H1 (cell line): Measurements from ENCODE around the gene CEL. TPM values are rescaled to one million over a fixed set of nuclear protein-coding genes. Genes with fewer than 3 reads are reported as not detected.

ENCODE experiments used
- CTCF ChIA-PET: fragments of 300-600 bp; sonication (Branson Sonifier 250); formaldehyde crosslinking; loops from one replicate; lab custom pipeline; 2021; ENCODE audit not compliant: partially characterized antibody; lab: Charles Lee
- POLR2A ChIA-PET: fragments of 300-600 bp; sonication (Branson Sonifier 250); formaldehyde crosslinking; loops from one replicate; lab custom pipeline; 2021; ENCODE audit warnings: inconsistent platforms; ENCODE audit not compliant: partially characterized antibody; lab: Charles Lee
- DNase-seq, 2 experiments: peaks; one replicate each; pipeline versions ENCODE4 v3.0.0 to v3.0.0-alpha.2; 2010 to 2022; ENCODE audit warnings: low spot score in 2 of 2, low read depth in 1 of 2, mixed read lengths in 1 of 2
- FAIRE-seq: peaks from 2 replicates; lab custom pipeline; 2011; peaks lifted over from hg19 to GRCh38; lab: Jason Lieb, UNC
- H2AFZ ChIP-seq: 2 replicates; pipeline ENCODE4 v1.8.1; 2012; ENCODE audit warnings: low read length, inconsistent platforms
- H2AK5ac ChIP-seq: 2 replicates; pipeline ENCODE4 v1.6.1; 2013; ENCODE audit warnings: low read depth, low read length
- H2BK120ac ChIP-seq: replicated peaks from 2 replicates; pipeline ENCODE3; 2013; ENCODE audit warnings: low read depth, low read length, inconsistent platforms
- H2BK12ac ChIP-seq: 2 replicates; pipeline ENCODE4 v1.6.1; 2013; ENCODE audit warnings: low read depth, low read length
- H2BK15ac ChIP-seq: 2 replicates; pipeline ENCODE4 v1.6.1; 2013; ENCODE audit warnings: low read length
- H2BK20ac ChIP-seq: 2 replicates; pipeline ENCODE4 v1.6.1; 2013; ENCODE audit warnings: low read length
- H2BK5ac ChIP-seq: 2 replicates; pipeline ENCODE4 v1.6.1; 2013; ENCODE audit warnings: low read depth, low read length
- H3K14ac ChIP-seq: 2 replicates; pipeline ENCODE4 v1.6.1; 2013; ENCODE audit warnings: inconsistent platforms; ENCODE audit not compliant: insufficient read length
- H3K18ac ChIP-seq: 2 replicates; pipeline ENCODE4 v1.6.1; 2013; ENCODE audit warnings: low read length; ENCODE audit errors: extremely low read depth
- H3K23ac ChIP-seq: 2 replicates; pipeline ENCODE4 v1.6.1; 2013; ENCODE audit warnings: inconsistent platforms; ENCODE audit not compliant: insufficient read length
- H3K23me2 ChIP-seq: 2 replicates; pipeline ENCODE4 v1.6.1; 2013; ENCODE audit warnings: low read depth, low read length
- H3K27ac ChIP-seq: 2 replicates; pipeline ENCODE4 v1.6.1; 2011; ENCODE audit warnings: low read depth, low read length, inconsistent platforms
- H3K27me3 ChIP-seq, 4 experiments: replicated peaks in 1 of 4; 1 replicate in 1 of 4; 2 replicates in 3 of 4; pipeline versions ENCODE4 v1.6.1 to v1.8.1; 2011 to 2013; ENCODE audit warnings: low read length in 3 of 4, mild to moderate bottlenecking in 3 of 4, inconsistent platforms in 2 of 4, mixed read lengths in 2 of 4, moderate library complexity in 1 of 4; ENCODE audit not compliant: control insufficient read depth in 3 of 4, insufficient read depth in 3 of 4; ENCODE audit errors: extremely low read depth in 1 of 4
- H3K36me3 ChIP-seq, 4 experiments: 2 replicates each; pipeline versions ENCODE4 v1.6.1 to v1.8.1; 2011 to 2013; ENCODE audit warnings: mild to moderate bottlenecking in 4 of 4, low read length in 3 of 4, moderate library complexity in 2 of 4, control low read depth in 1 of 4, inconsistent platforms in 1 of 4; ENCODE audit not compliant: insufficient read depth in 4 of 4, control insufficient read depth in 2 of 4
- H3K4ac ChIP-seq: replicated peaks from 2 replicates; pipeline ENCODE3; 2013; ENCODE audit warnings: low read length, low read depth, mixed read lengths, inconsistent platforms; ENCODE audit not compliant: insufficient read length
- H3K4me1 ChIP-seq, 4 experiments: replicated peaks in 1 of 4; 1 replicate in 1 of 4; 2 replicates in 3 of 4; pipeline versions ENCODE4 v1.6.1 to v1.8.1; 2011 to 2013; ENCODE audit warnings: low read length in 3 of 4, inconsistent platforms in 2 of 4, mixed read lengths in 1 of 4; ENCODE audit not compliant: insufficient read depth in 4 of 4, control insufficient read depth in 3 of 4
- H3K4me2 ChIP-seq, 2 experiments: 2 replicates each; pipeline versions ENCODE4 v1.6.1 to v1.8.1; 2011 to 2013; ENCODE audit warnings: low read depth in 2 of 2, low read length in 2 of 2, control low read depth in 1 of 2, inconsistent platforms in 1 of 2, mild to moderate bottlenecking in 1 of 2; ENCODE audit not compliant: insufficient read depth in 1 of 2
- H3K4me3 ChIP-seq, 4 experiments: fragments of 200-600, 300-600 bp in 1 of 4; sonication (generic), shearing (Covaris generic), sonication (Bioruptor Twin) in 1 of 4; 2 replicates each; pipeline versions ENCODE4 v1.5.1 to v1.8.1; 2011 to 2016; ENCODE audit warnings: low read length in 4 of 4, low read depth in 3 of 4, control low read depth in 2 of 4, inconsistent platforms in 2 of 4, mild to moderate bottlenecking in 2 of 4, mixed read lengths in 1 of 4, moderate library complexity in 1 of 4; ENCODE audit not compliant: insufficient read depth in 2 of 4; ENCODE audit errors: extremely low read depth in 1 of 4
- H3K56ac ChIP-seq: replicated peaks from 2 replicates; pipeline ENCODE3; 2013; ENCODE audit warnings: low read depth, mild to moderate bottlenecking, mixed read lengths, low read length, inconsistent platforms; ENCODE audit not compliant: insufficient read length
- H3K79me1 ChIP-seq: 2 replicates; pipeline ENCODE4 v1.6.1; 2013; ENCODE audit warnings: low read depth, low read length, control low read depth
- H3K79me2 ChIP-seq, 2 experiments: 2 replicates each; pipeline versions ENCODE4 v1.6.1 to v1.8.1; 2012 to 2013; ENCODE audit warnings: low read length in 2 of 2, mild to moderate bottlenecking in 2 of 2, inconsistent platforms in 1 of 2; ENCODE audit not compliant: insufficient read depth in 2 of 2, control insufficient read depth in 1 of 2
- H3K9ac ChIP-seq, 4 experiments: replicated peaks in 1 of 4; 1 replicate in 1 of 4; 2 replicates in 3 of 4; pipeline versions ENCODE4 v1.6.1 to v1.8.1; 2011 to 2013; ENCODE audit warnings: low read depth in 3 of 4, low read length in 3 of 4, control low read depth in 2 of 4, mild to moderate bottlenecking in 2 of 4, moderate library complexity in 2 of 4, inconsistent platforms in 1 of 4; ENCODE audit errors: extremely low read depth in 1 of 4
- H3K9me3 ChIP-seq, 2 experiments: 2 replicates each; pipeline versions ENCODE4 v1.6.1 to v1.8.1; 2012 to 2013; ENCODE audit warnings: mild to moderate bottlenecking in 2 of 2, moderate library complexity in 2 of 2, control low read depth in 1 of 2, inconsistent platforms in 1 of 2, low read depth in 1 of 2, low read length in 1 of 2, mixed read lengths in 1 of 2; ENCODE audit not compliant: insufficient read depth in 2 of 2
- H4K20me1 ChIP-seq, 2 experiments: replicated peaks in 1 of 2; 2 replicates each; pipeline versions ENCODE3 to v1.8.1; 2011 to 2013; ENCODE audit warnings: inconsistent platforms in 2 of 2, low read length in 2 of 2, mild to moderate bottlenecking in 1 of 2; ENCODE audit not compliant: insufficient read depth in 2 of 2, control insufficient read depth in 1 of 2
- H4K5ac ChIP-seq: 2 replicates; pipeline ENCODE4 v1.6.1; 2013; ENCODE audit warnings: low read length, low read depth, mixed read lengths, inconsistent platforms; ENCODE audit not compliant: insufficient read length
- H4K8ac ChIP-seq: 2 replicates; pipeline ENCODE4 v1.8.0; 2013; ENCODE audit warnings: mild to moderate bottlenecking, moderate library complexity, low read length, inconsistent platforms; ENCODE audit not compliant: insufficient read depth; ENCODE audit errors: extremely low read depth
- H4K91ac ChIP-seq: replicated peaks from 2 replicates; pipeline ENCODE3; 2013; ENCODE audit warnings: low read length, mixed read lengths, inconsistent platforms; ENCODE audit not compliant: insufficient read length
- ASH2L ChIP-seq: fragments of 200-600, 300-600 bp; sonication (generic); IDR thresholded peaks from one replicate; pipeline ENCODE4 v1.7.1; 2017; ENCODE audit warnings: low read length
- CEBPB ChIP-seq: IDR thresholded peaks from 2 replicates; pipeline ENCODE4 v1.6.1; 2012; ENCODE audit warnings: low read depth, low read length
- GABPA ChIP-seq: IDR thresholded peaks from 2 replicates; pipeline ENCODE4 v1.6.1; 2011; ENCODE audit warnings: mild to moderate bottlenecking, low read length, moderate library complexity, borderline replicate concordance; ENCODE audit not compliant: insufficient read depth
- HDAC6 ChIP-seq: IDR thresholded peaks from one replicate; pipeline ENCODE4 v1.7.1; 2012; ENCODE audit warnings: low read depth, mild to moderate bottlenecking, inconsistent platforms, low read length, moderate library complexity
- JUN ChIP-seq: IDR thresholded peaks from 2 replicates; pipeline ENCODE4 v1.6.1; 2011; ENCODE audit warnings: low read depth, mild to moderate bottlenecking, improper control_type of control experiment, low read length
- KDM1A ChIP-seq: fragments of 200-600, 300-600 bp; sonication (generic); IDR thresholded peaks from 2 replicates; pipeline ENCODE4 v1.7.1; 2016; ENCODE audit warnings: mild to moderate bottlenecking, low read length, borderline replicate concordance
- NRF1 ChIP-seq: IDR thresholded peaks from 2 replicates; pipeline ENCODE4 v1.6.1; 2011; ENCODE audit warnings: mild to moderate bottlenecking, low read depth, low read length, improper control_type of control experiment
- PHF8 ChIP-seq: fragments of 200-600 bp; sonication (generic); conservative IDR thresholded peaks from 2 replicates; pipeline ENCODE4 v1.7.1; 2012; ENCODE audit warnings: low read depth, mild to moderate bottlenecking, inconsistent platforms, low read length, moderate library complexity
- POLR2A ChIP-seq, 2 experiments: IDR thresholded peaks; 1 replicate in 1 of 2; 2 replicates in 1 of 2; pipeline ENCODE4 v1.6.1; 2011; ENCODE audit warnings: low read depth in 2 of 2, low read length in 2 of 2, mild to moderate bottlenecking in 2 of 2; ENCODE audit errors: control extremely low read depth in 1 of 2
- POU5F1 ChIP-seq: IDR thresholded peaks from 2 replicates; pipeline ENCODE4 v1.6.1; 2011; ENCODE audit warnings: low read depth, mild to moderate bottlenecking, low read length, moderate library complexity
- RNF2 ChIP-seq: fragments of 200-900, 300-1000 bp; sonication (generic); IDR thresholded peaks from 2 replicates; pipeline ENCODE4 v1.7.1; 2016; ENCODE audit warnings: borderline replicate concordance, low read depth, mild to moderate bottlenecking, antibody characterized with exemption, low read length; ENCODE audit not compliant: poor library complexity, severe bottlenecking; ENCODE audit errors: missing control alignments
- SP1 ChIP-seq: IDR thresholded peaks from 2 replicates; pipeline ENCODE4 v1.6.1; 2011; ENCODE audit warnings: low read depth, low read length
- TCF12 ChIP-seq: IDR thresholded peaks from 2 replicates; pipeline ENCODE4 v1.6.1; 2011; ENCODE audit warnings: low read depth, mild to moderate bottlenecking, low read length
- WGBS, 2 experiments: shearing (Covaris generic) in 1 of 2; methylation state at CpG; one replicate each; pipeline versions ENCODE4 v1.1.6 to v1.1.7; 2013 to 2015; ENCODE audit warnings: low lambda C conversion rate in 2 of 2, mixed read lengths in 2 of 2, inconsistent platforms in 1 of 2, low coverage in 1 of 2, missing lambda C conversion rate in 1 of 2; ENCODE audit not compliant: insufficient replicate concordance in 2 of 2, insufficient coverage in 1 of 2, insufficient read length in 1 of 2; ENCODE audit errors: extremely low coverage in 1 of 2, missing lambda C conversion rate in 1 of 2; 5-methylcytosine and 5-hydroxymethylcytosine counted together
- polyA plus RNA-seq, 7 experiments: library from polyadenylated mRNA; depleted of rRNA in 3 of 7; stranded (reverse) in 5 of 7; unstranded in 2 of 7; fragments of >200 nt in 5 of 7; fragments of 200-250 nt in 2 of 7; gene quantifications; 1 replicate in 5 of 7; 2 replicates in 1 of 7; 4 replicates in 1 of 7; pipeline versions ENCODE4 v1.2.1 to v1.2.3, GENCODE V29; 2011 to 2013; ENCODE audit warnings: missing spikeins in 2 of 7, mixed read lengths in 2 of 7
- total RNA-seq: library from RNA; stranded (reverse); fragmentation: NEBNext Ultra II Directional; extraction: Animal tissue kit (Norgen Biotek cat#: 25700); gene quantifications from 2 replicates; pipeline ENCODE4 v1.2.1, GENCODE V29; 2021

Gene CEL
- total and polyA plus RNA-seq, 2 of the 8 experiments (the other 6 are each of a cell fraction or from before 2014, with no cell fraction given), result 1.8 to 3.4 TPM

GRCh38 chr9:133046196-133046899 is 15.4 kb upstream of the CEL start:
- Histone ChIP-seq H3K23me2 (no peaks in the 10 kb centered on the region), H3K9ac (no peak overlapping the region), H3K27me3 (no peaks in the 10 kb centered on the region), H3K14ac (no peak overlapping the region), H3K23ac (no peak overlapping the region), H4K8ac (no peak overlapping the region), H2AFZ (no peak overlapping the region), H2BK15ac (no peak overlapping the region), H3K4me1 (no peaks in the 10 kb centered on the region), H2BK12ac (no peak overlapping the region), H3K4me2 (no peak overlapping the region), H3K79me2 (peaks cover 0 to 5% of the 10 kb centered on the region in 2 experiments; a peak in 1 of 4 replicates), H3K18ac (no peak overlapping the region), H4K91ac (no peak overlapping the region), H2AK5ac (no peak overlapping the region), H3K4me3 (no peak overlapping the region), H2BK120ac (no peak overlapping the region), H2BK20ac (no peak overlapping the region), H3K56ac (no peak overlapping the region), H4K5ac (no peak overlapping the region), H3K36me3 (peaks cover 20 to 50% (median 45%) of the 10 kb centered on the region in 4 experiments), H4K20me1 (peaks cover 6 to 23% of the 10 kb centered on the region in 2 experiments), H3K79me1 (peaks cover 6% of the 10 kb centered on the region), H3K4ac (no peak overlapping the region), H2BK5ac (no peak overlapping the region), H3K9me3 (no peaks in the 10 kb centered on the region), H3K27ac (no peak overlapping the region)
- FAIRE-seq (no peak), DNase-seq (no peak)
- WGBS, 2 experiments, result 96% methylated on average over 9 of the region's 9 CpGs; no CpG with 5 or more reads in 1 of the 2 experiments
- ChIA-PET CTCF (interaction anchor here (0.6 to 4.2 kb wide), 4 partner anchors 33 to 75 kb away, joined by 3 to 21 read pairs (median 3); partner anchors contain the start of gene RALGDS), POLR2A (interaction anchor here (1.2 to 1.6 kb wide), 2 partner anchors 15 to 17 kb away, joined by 3 to 5 read pairs; no protein-coding TSS in a partner anchor)
- TF ChIP-seq HDAC6 (no peak), CEBPB (no peak), JUN (no peak), KDM1A (no peak), ASH2L (no peak), POLR2A (IDR thresholded peaks at IDR 0.05; ENCODE audit: control extremely low read depth in 1 of 2, low read depth in 2 of 2, low read length in 2 of 2) (no peak), POU5F1 (no peak), PHF8 (no peak), NRF1 (no peak), RNF2 (no peak), SP1 (no peak), GABPA (no peak), TCF12 (no peak)
